ENCODE results near the gene MEI4. TPM values are rescaled to one million over a fixed set of nuclear protein-coding genes. Genes with fewer than 3 reads are reported as not detected.
"Not testable (repeated sequence)": the region's sequence is repeated elsewhere in the genome, so short reads cannot be mapped to it uniquely, and the experiment has no call there.

Gene MEI4
- total RNA-seq, 4 donors from 2014 or later: not detected

DNA sequence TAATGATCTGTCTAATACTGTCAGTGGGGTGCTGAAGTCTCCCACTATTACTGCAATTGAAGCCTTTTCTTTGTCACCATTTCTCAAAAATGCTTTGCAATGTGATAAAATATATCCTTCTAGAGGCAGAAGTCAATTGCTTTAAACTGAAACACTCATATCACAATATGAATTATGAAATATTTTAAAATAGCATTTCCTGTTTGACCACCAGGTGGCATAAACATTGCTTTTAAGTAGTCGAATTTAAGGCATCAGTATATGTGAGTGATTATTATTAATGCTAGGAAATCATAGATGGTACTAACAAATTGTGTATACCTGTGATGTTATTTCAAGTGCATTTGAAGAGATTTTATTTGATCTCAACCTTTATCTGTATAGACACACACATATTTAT lies 87.5 kb downstream of the MEI4 start:
- no peaks in the 10 kb centered on the region for H3K36me3 ChIP-seq
- H3K27ac ChIP-seq: no peak overlapping the region
- ATAC-seq (no peak), DNase-seq (no peak)
- H3K4me3 ChIP-seq: no peak overlapping the region
- intact Hi-C loops (cut with DNase I; ENCODE audit: low total_unique reads) (no loop called here), in situ Hi-C loops (cut with MboI; ENCODE audit: low sequenced_read_pairs in 4 of 4) (no loop called here)
- H3K27me3 ChIP-seq: no peaks in the 10 kb centered on the region
- no peaks in the 10 kb centered on the region for H3K9me3 ChIP-seq
- TF ChIP-seq POLR2A (IDR thresholded peaks at IDR 0.05): no peak
- TF ChIP-seq, protein P1, sequence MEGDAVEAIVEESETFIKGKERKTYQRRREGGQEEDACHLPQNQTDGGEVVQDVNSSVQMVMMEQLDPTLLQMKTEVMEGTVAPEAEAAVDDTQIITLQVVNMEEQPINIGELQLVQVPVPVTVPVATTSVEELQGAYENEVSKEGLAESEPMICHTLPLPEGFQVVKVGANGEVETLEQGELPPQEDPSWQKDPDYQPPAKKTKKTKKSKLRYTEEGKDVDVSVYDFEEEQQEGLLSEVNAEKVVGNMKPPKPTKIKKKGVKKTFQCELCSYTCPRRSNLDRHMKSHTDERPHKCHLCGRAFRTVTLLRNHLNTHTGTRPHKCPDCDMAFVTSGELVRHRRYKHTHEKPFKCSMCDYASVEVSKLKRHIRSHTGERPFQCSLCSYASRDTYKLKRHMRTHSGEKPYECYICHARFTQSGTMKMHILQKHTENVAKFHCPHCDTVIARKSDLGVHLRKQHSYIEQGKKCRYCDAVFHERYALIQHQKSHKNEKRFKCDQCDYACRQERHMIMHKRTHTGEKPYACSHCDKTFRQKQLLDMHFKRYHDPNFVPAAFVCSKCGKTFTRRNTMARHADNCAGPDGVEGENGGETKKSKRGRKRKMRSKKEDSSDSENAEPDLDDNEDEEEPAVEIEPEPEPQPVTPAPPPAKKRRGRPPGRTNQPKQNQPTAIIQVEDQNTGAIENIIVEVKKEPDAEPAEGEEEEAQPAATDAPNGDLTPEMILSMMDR (IDR thresholded peaks at IDR 0.05 in 4 of 5, conservative IDR thresholded peaks at IDR 0.05 in 1 of 5): no peak
- H3K4me1 ChIP-seq: no peaks in the 10 kb centered on the region

DNA sequence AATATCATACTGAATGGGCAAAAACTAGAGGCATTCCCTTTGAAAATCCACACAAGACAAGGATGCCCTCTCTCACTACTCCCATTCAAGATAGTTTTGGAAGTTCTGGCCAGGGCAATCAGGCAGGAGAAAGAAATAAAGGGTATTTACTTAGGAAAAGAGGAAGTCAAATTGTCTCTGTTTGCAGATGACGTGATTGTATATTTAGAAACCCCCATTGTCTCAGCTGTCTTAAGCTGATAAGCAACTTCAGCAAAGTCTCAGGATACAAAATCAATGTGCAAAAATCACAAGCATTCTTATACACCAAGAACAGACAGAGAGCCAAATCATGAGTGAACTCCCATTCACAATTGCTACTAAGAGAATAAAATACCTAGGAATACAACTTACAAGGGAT lies 99.3 kb downstream of the MEI4 start:
- in situ Hi-C loops (cut with MboI; ENCODE audit: low sequenced_read_pairs in 4 of 4); intact Hi-C loops (cut with DNase I; ENCODE audit: low total_unique reads); H3K27me3 ChIP-seq; H3K4me3 ChIP-seq; ATAC-seq; DNase-seq; H3K9me3 ChIP-seq; H3K4me1 ChIP-seq; H3K27ac ChIP-seq; H3K36me3 ChIP-seq: not testable (repeated sequence)

DNA sequence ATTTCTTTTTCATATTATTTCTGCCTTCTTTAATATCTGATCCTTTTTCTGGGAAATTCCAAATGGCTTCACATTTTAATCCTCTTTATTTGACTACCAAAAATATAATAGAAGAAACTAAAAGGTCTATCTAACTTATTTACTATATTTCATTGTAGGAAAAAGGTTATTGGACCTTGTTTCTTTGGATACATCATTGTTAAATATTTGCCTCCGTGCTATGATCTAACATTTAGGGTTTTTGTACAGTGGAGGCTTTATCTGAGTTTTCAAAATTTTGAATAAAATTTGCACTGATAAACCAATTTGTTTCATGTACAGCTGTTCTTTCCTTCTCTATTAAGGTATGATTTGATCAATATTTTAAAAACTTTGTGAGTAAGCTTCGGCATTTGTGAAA lies 109.5 kb downstream of the MEI4 start:
- Histone ChIP-seq H3K27me3 (no peaks in the 10 kb centered on the region), H3K9me3 (no peaks in the 10 kb centered on the region), H3K36me3 (no peaks in the 10 kb centered on the region), H3K27ac (no peak overlapping the region), H3K4me3 (no peak overlapping the region), H3K4me1 (no peaks in the 10 kb centered on the region)
- DNase-seq (no peak), ATAC-seq (no peak)
- in situ Hi-C loops (cut with MboI; ENCODE audit: low sequenced_read_pairs in 4 of 4) (no loop called here), intact Hi-C loops (cut with DNase I; ENCODE audit: low total_unique reads) (no loop called here)
- TF ChIP-seq, protein P1 (IDR thresholded peaks at IDR 0.05 in 4 of 5, conservative IDR thresholded peaks at IDR 0.05 in 1 of 5): no peak
- TF ChIP-seq POLR2A (IDR thresholded peaks at IDR 0.05): no peak

DNA sequence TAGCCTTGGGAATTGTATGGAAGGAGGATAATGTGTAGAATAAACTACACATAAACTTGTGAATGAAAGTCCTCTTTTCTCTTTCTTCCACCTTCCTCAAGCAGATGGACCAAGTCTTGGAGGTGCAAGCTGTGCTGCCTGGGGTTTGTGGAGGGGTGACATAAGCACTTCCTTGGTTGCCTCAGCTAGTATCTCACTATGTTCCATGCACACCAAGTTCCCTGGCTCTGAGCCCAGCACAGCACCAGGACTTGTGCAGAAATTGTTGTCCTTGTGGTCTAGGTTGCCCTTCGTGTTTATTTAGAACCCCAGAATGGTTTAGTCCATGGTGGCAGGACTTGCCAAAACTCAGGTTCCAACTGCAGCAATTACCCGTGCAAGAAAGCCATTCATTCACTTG lies 110.3 kb downstream of the MEI4 start:
- intact Hi-C loops (cut with DNase I; ENCODE audit: low total_unique reads): no loop called here
- no peak for ATAC-seq
- no peaks in the 10 kb centered on the region for H3K9me3 ChIP-seq

DNA sequence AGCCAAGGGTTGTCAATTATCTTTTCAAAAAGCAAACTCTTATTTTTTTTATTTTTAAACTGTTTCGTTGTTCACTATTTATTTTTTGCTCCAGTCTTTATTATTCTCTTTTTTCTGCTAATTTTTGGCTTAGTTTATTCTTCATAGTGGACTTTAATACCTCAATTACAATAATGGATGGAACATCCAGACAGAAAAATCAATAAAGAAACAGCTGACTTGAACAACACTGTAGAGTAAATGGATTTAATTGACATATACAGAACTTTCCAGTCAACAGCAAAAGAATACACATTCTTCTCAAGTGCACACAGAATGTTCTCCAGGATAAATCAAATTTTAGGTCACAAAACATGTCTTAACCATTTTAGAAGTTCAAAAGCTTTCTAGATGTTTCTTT lies 111.5 kb downstream of the MEI4 start:
- in situ Hi-C loops (cut with MboI; ENCODE audit: low sequenced_read_pairs in 4 of 4): no loop called here
- no peaks in the 10 kb centered on the region for H3K27me3 ChIP-seq

More for the DNA sequence above, 110.3 kb downstream of the MEI4 start:
- H3K4me1 ChIP-seq: no peaks in the 10 kb centered on the region
- in situ Hi-C loops (cut with MboI; ENCODE audit: low sequenced_read_pairs in 4 of 4): no loop called here
- no peak overlapping the region for H3K27ac ChIP-seq
- TF ChIP-seq, protein P1 (IDR thresholded peaks at IDR 0.05 in 4 of 5, conservative IDR thresholded peaks at IDR 0.05 in 1 of 5): no peak
- no peak for TF ChIP-seq POLR2A (IDR thresholded peaks at IDR 0.05)
- no peaks in the 10 kb centered on the region for H3K27me3 ChIP-seq
- no peaks in the 10 kb centered on the region for H3K36me3 ChIP-seq
- no peak overlapping the region for H3K4me3 ChIP-seq
- no peak for DNase-seq

More for the DNA sequence above, 111.5 kb downstream of the MEI4 start:
- TF ChIP-seq, protein P1 (IDR thresholded peaks at IDR 0.05 in 4 of 5, conservative IDR thresholded peaks at IDR 0.05 in 1 of 5): no peak
- no peaks in the 10 kb centered on the region for H3K36me3 ChIP-seq
- intact Hi-C loops (cut with DNase I; ENCODE audit: low total_unique reads): no loop called here
- no peak overlapping the region for H3K4me3 ChIP-seq
- DNase-seq (no peak), ATAC-seq (no peak)
- H3K9me3 ChIP-seq: no peaks in the 10 kb centered on the region
- H3K27ac ChIP-seq: no peak overlapping the region
- H3K4me1 ChIP-seq: no peaks in the 10 kb centered on the region
